22Rv1 (cell line): Measurements from ENCODE around the gene KRT3.

Experiments used
- CTCF ChIP-seq: fragments of 450-650 bp; IDR thresholded peaks from 2 replicates; pipeline ENCODE4 v1.5.1; 2017; ENCODE audit warnings: mild to moderate bottlenecking
- ZFX ChIP-seq: fragments of 450-650 bp; IDR thresholded peaks from 2 replicates; pipeline ENCODE4 v1.6.1; 2017; ENCODE audit warnings: antibody characterized with exemption, borderline replicate concordance

GRCh38 chr12:52763036-52763659 is 32.8 kb downstream of the KRT3 start:
- no peak for TF ChIP-seq CTCF
- no peak for TF ChIP-seq ZFX
